ENCODE results near the gene IKBKG. TPM values are rescaled to one million over a fixed set of nuclear protein-coding genes. Genes with fewer than 3 reads are reported as not detected.
A peak's percentile ranks its signal among the peaks of the same experiment; 100 is the strongest.

The IKBKG gene
- total RNA-seq, 1 donor from 2014 or later = 31.4 TPM

GRCh38 chrX:154598656-154599055, 51.2 kb downstream of the IKBKG start:
- intact Hi-C loops (cut with DNase I) = no loop called here
- no peak for TF ChIP-seq CTCF (IDR thresholded peaks at IDR 0.05)
- Histone ChIP-seq H3K9me3 (no peaks in the 10 kb centered on the region), H3K4me1 (no peaks in the 10 kb centered on the region), H3K36me3 (no peaks in the 10 kb centered on the region), H3K27me3 (ENCODE audit: low read depth) (no peaks in the 10 kb centered on the region), H3K27ac (no peak overlapping the region), H3K4me3 (no peak overlapping the region)
- DNase-seq (no peak), ATAC-seq (no peak)

- Histone ChIP-seq H3K27me3 (ENCODE audit: low read depth) (no peaks in the 10 kb centered on the region), H3K27ac (no peak overlapping the region), H3K4me1 (no peaks in the 10 kb centered on the region), H3K4me3 (no peak overlapping the region), H3K36me3 (no peaks in the 10 kb centered on the region), H3K9me3 (no peaks in the 10 kb centered on the region)
- TF ChIP-seq CTCF (IDR thresholded peaks at IDR 0.05) = no peak
- intact Hi-C loops (cut with DNase I) = no loop called here
- no peak for DNase-seq
- no peak for ATAC-seq
These were observed 52.1 kb downstream of the IKBKG start for GRCh38 chrX:154599531-154599930.

- no peak for DNase-seq
- TF ChIP-seq CTCF (IDR thresholded peaks at IDR 0.05) = no peak
- peak in 1 of 2 donors; percentile 27 for ATAC-seq
- no peak overlapping the region for H3K27ac ChIP-seq
- no peaks in the 10 kb centered on the region for H3K36me3 ChIP-seq
- no peaks in the 10 kb centered on the region for H3K27me3 ChIP-seq (ENCODE audit: low read depth)
- no peaks in the 10 kb centered on the region for H3K4me1 ChIP-seq
- intact Hi-C loops (cut with DNase I) = no loop called here
- no peak overlapping the region for H3K4me3 ChIP-seq
- H3K9me3 ChIP-seq = no peaks in the 10 kb centered on the region
These were observed 53.4 kb downstream of the IKBKG start for GRCh38 chrX:154600759-154601374.

- intact Hi-C loops (cut with DNase I) = no loop called here
These were observed 54.8 kb downstream of the IKBKG start for GRCh38 chrX:154602226-154602625.

GRCh38 chrX:154602766-154603437, 55.5 kb downstream of the IKBKG start:
- Histone ChIP-seq H3K27me3 (ENCODE audit: low read depth) (no peaks in the 10 kb centered on the region), H3K36me3 (no peaks in the 10 kb centered on the region), H3K27ac (no peak overlapping the region), H3K4me1 (no peaks in the 10 kb centered on the region), H3K4me3 (no peak overlapping the region), H3K9me3 (no peaks in the 10 kb centered on the region)
- no peak for TF ChIP-seq CTCF (IDR thresholded peaks at IDR 0.05)
- intact Hi-C loops (cut with DNase I) = no loop called here
- DNase-seq (no peak), ATAC-seq (no peak)

More at GRCh38 chrX:154602226-154602625, 54.8 kb downstream of the IKBKG start:
- H3K27me3 ChIP-seq (ENCODE audit: low read depth) = no peaks in the 10 kb centered on the region
- no peak for DNase-seq
- no peak for TF ChIP-seq CTCF (IDR thresholded peaks at IDR 0.05)
- H3K27ac ChIP-seq = no peak overlapping the region
- H3K9me3 ChIP-seq = no peaks in the 10 kb centered on the region
- H3K4me1 ChIP-seq = no peaks in the 10 kb centered on the region
- no peaks in the 10 kb centered on the region for H3K36me3 ChIP-seq
- ATAC-seq = no peak
- no peak overlapping the region for H3K4me3 ChIP-seq
